Astrocyte of the spinal cord (primary cell): Measurements from ENCODE around the gene EIF3F.

Source experiments
- DNase-seq: peaks from one replicate; pipeline ENCODE4 v3.0.0; 2011; ENCODE audit warnings: low read depth, low spot score
- H3K4me3 ChIP-seq: 2 replicates; pipeline ENCODE4 v1.5.1; 2011; ENCODE audit warnings: low read depth, mild to moderate bottlenecking, low read length, moderate library complexity
- in situ Hi-C: cut with HindIII; loops from 2 replicates; pipeline ENCODE4 v1.10.0; 2017; ENCODE audit warnings: low sequenced_read_pairs
- TF ChIP-seq, protein P1 (sequence below): IDR thresholded peaks from 2 replicates; pipeline ENCODE4 v1.5.1; 2012; ENCODE audit warnings: low read depth, mild to moderate bottlenecking, low read length, inconsistent platforms

Gene EIF3F

DNA sequence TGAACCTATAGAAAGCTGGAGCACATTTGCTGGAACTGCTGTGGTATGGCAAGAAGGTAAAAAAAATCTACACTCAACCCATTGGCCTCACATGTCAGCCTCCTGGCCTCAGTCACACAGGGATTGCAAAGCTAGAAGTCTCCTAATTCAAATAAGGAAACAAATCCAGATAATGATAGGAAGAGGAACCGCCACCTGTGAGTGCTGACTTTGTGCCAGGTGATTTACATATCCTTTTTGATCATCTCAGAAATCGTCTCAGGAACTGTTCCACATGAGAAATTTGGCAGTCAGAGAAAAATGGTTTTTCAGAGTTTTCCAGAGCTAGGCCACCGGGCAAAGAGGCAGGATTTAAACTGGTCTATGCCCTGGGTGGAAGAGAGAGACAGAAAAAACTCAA, 22.9 kb upstream of the EIF3F start:
- in situ Hi-C loops, result no loop called here
- DNase-seq, result no peak
- H3K4me3 ChIP-seq, result no peak overlapping the region
- TF ChIP-seq, protein P1, sequence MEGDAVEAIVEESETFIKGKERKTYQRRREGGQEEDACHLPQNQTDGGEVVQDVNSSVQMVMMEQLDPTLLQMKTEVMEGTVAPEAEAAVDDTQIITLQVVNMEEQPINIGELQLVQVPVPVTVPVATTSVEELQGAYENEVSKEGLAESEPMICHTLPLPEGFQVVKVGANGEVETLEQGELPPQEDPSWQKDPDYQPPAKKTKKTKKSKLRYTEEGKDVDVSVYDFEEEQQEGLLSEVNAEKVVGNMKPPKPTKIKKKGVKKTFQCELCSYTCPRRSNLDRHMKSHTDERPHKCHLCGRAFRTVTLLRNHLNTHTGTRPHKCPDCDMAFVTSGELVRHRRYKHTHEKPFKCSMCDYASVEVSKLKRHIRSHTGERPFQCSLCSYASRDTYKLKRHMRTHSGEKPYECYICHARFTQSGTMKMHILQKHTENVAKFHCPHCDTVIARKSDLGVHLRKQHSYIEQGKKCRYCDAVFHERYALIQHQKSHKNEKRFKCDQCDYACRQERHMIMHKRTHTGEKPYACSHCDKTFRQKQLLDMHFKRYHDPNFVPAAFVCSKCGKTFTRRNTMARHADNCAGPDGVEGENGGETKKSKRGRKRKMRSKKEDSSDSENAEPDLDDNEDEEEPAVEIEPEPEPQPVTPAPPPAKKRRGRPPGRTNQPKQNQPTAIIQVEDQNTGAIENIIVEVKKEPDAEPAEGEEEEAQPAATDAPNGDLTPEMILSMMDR, result no peak

- no peak overlapping the region for H3K4me3 ChIP-seq
- in situ Hi-C loops, result no loop called here
- DNase-seq, result peak; percentile 36
- TF ChIP-seq, protein P1, result no peak
Measured at GRCh38 chr11:7964873-7965272, 22.3 kb upstream of the EIF3F start.

- no peak within 1 kb of the TSS for H3K4me3 ChIP-seq
- TF ChIP-seq, protein P1, result no peak
- peak; percentile 28 for DNase-seq
- in situ Hi-C loops, result no loop called here
Measured at GRCh38 chr11:7965386-7965785, 21.8 kb upstream of the EIF3F start, which contains the start of gene NLRP10. Gene NLRP10 (minus strand): TSS chr11:7965447. CDS start chr11:7963495, 1,952 bp downstream.

- no peak for DNase-seq
- H3K4me3 ChIP-seq, result no peak overlapping the region
- TF ChIP-seq, protein P1, result no peak
- in situ Hi-C loops, result no loop called here
Measured at GRCh38 chr11:7967097-7967496, 20.0 kb upstream of the EIF3F start.

- H3K4me3 ChIP-seq, result no peak overlapping the region
- no peak for DNase-seq
- in situ Hi-C loops, result no loop called here
- TF ChIP-seq, protein P1, result no peak
Measured at GRCh38 chr11:7967826-7968225, 19.3 kb upstream of the EIF3F start.

GRCh38 chr11:7968686-7969085, 18.5 kb upstream of the EIF3F start:
- in situ Hi-C loops, result no loop called here
- no peak for DNase-seq
- TF ChIP-seq, protein P1, result no peak
- H3K4me3 ChIP-seq, result no peak overlapping the region
